Ovary (tissue), 9 donors: ENCODE measurements around the gene GPC3. TPM values are rescaled to one million over a fixed set of nuclear protein-coding genes. Genes with fewer than 3 reads are reported as not detected.

Experiments used
- DNase-seq, 5 donors: peaks; one replicate each; pipeline ENCODE4 v3.0.0-alpha.2; 2019 to 2020
- H3K27ac ChIP-seq, 2 donors: fragments of 200-600 bp; one replicate each; pipeline versions ENCODE4 v1.5.1 to v1.8.0; 2019 to 2022
- H3K27me3 ChIP-seq: fragments of 200-600 bp; one replicate; pipeline ENCODE4 v1.8.0; 2022
- H3K36me3 ChIP-seq: fragments of 200-600 bp; sonication (generic); one replicate; pipeline ENCODE4 v1.5.1; 2019
- H3K4me1 ChIP-seq: one replicate; pipeline ENCODE4 v1.8.1; 2013; ENCODE audit warnings: mild to moderate bottlenecking, moderate library complexity; ENCODE audit not compliant: insufficient read depth
- H3K4me3 ChIP-seq: fragments of 200-600 bp; sonication (generic); one replicate; pipeline ENCODE4 v1.5.1; 2017
- H3K9me3 ChIP-seq, 2 donors: fragments of 200-600 bp in 1 of 2; sonication (generic) in 1 of 2; one replicate each; pipeline versions ENCODE4 v1.5.1 to v1.8.1; 2013 to 2019; ENCODE audit warnings: mild to moderate bottlenecking in 1 of 2, moderate library complexity in 1 of 2
- EP300 ChIP-seq: sonication (generic); formaldehyde crosslinking; IDR thresholded peaks from one replicate; pipeline ENCODE4 v1.6.1; 2017; ENCODE audit warnings: antibody characterized with exemption
- POLR2A ChIP-seq: fragments of 450-650 bp; IDR thresholded peaks from one replicate; pipeline ENCODE4 v1.6.1; 2017; ENCODE audit warnings: antibody characterized with exemption, mild to moderate bottlenecking, moderate library complexity
- WGBS, 3 donors: extraction: QIAGEN DNeasy Blood & Tissue Kit in 1 of 3; methylation state at CpG; one replicate each; pipeline versions ENCODE4 v1.1.5 to v1.1.7; 2013 to 2017; 5-methylcytosine and 5-hydroxymethylcytosine counted together
- intact Hi-C, 4 donors: fragments of 100-400 bp; cut with DNase I; formaldehyde crosslinking; loops; one replicate each; pipeline versions ENCODE4 v1.11.0 to v1.15.1; 2022 to 2023
- polyA plus RNA-seq, 2 donors: library from polyadenylated mRNA; stranded (reverse); fragments of 200-250 nt in 1 of 2; fragments of 350-450 nt in 1 of 2; fragmentation: Illumina TruSeq in 1 of 2; extraction: RNeasy Lipid Tissue Mini Kit (QIAGEN cat#74804) in 1 of 2; gene quantifications; one replicate each; pipeline ENCODE4 v1.2.3, GENCODE V29; 2013 to 2014
- total RNA-seq, 7 donors: library from RNA; depleted of rRNA in 2 of 7; stranded (reverse); fragments of >200 nt in 2 of 7; fragmentation: NEBNext Ultra II Directional in 3 of 7; extraction: Animal tissue kit (Norgen Biotek cat#: 25700) in 3 of 7; gene quantifications; one replicate each; pipeline versions ENCODE4 v1.1.0 to v1.2.4, GENCODE V29; 2016 to 2023
- TF ChIP-seq, protein P1 (sequence below), 3 donors: fragments of 450-650 bp in 2 of 3; fragments of 200-600 bp in 1 of 3; IDR thresholded peaks; one replicate each; pipeline versions ENCODE4 v1.5.1 to v1.8.0; 2016 to 2022; ENCODE audit warnings: antibody characterized with exemption in 3 of 3, mild to moderate bottlenecking in 1 of 3
- donor health status: DM: no; HTN: no; CAD: no; lungs with moderate emphysema.
- donor health status: DM: no; HTN: no; CAD: no.
- donor health status: Bipolar disorder and iron deficiency.
- donor health status: DM: yes; HTN: yes; CAD: no.
- donor health status: DM: no; HTN: no; CAD: no.
- donor health status: DM: yes; HTN: yes; CAD: no.

The GPC3 gene
- total and polyA plus RNA-seq, 9 donors, result 4.5 to 91.8 (median 12.1) TPM

DNA sequence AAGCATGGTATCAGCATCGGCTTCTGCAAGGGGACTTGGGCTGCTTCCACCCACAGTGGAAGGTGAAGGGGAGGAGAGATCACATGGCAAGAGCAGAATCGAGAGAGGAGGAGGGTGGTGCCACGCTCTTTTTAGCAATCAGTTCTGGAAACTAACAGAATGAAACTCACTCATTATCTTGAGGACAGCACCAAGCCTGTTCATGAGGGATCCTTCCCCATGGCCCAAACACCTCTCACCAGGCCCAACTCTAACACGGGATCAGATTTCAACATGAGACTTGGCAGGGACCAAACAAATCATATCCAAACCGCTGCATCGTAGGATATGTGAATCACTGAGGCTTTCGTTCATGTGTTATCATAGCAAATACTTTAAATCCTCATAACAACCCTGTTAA lies 125.5 kb downstream of the GPC3 start:
- no peak overlapping the region for H3K27ac ChIP-seq
- H3K36me3 ChIP-seq, result no peaks in the 10 kb centered on the region
- no peaks in the 10 kb centered on the region for H3K9me3 ChIP-seq
- no peak overlapping the region for H3K4me3 ChIP-seq
- no peaks in the 10 kb centered on the region for H3K4me1 ChIP-seq
- no peaks in the 10 kb centered on the region for H3K27me3 ChIP-seq
- WGBS, 3 donors, result 28 to 50% (median 40%) methylated on average over 7 of the region's 7 CpGs
- TF ChIP-seq EP300 (no peak), POLR2A (no peak)
- TF ChIP-seq, protein P1, sequence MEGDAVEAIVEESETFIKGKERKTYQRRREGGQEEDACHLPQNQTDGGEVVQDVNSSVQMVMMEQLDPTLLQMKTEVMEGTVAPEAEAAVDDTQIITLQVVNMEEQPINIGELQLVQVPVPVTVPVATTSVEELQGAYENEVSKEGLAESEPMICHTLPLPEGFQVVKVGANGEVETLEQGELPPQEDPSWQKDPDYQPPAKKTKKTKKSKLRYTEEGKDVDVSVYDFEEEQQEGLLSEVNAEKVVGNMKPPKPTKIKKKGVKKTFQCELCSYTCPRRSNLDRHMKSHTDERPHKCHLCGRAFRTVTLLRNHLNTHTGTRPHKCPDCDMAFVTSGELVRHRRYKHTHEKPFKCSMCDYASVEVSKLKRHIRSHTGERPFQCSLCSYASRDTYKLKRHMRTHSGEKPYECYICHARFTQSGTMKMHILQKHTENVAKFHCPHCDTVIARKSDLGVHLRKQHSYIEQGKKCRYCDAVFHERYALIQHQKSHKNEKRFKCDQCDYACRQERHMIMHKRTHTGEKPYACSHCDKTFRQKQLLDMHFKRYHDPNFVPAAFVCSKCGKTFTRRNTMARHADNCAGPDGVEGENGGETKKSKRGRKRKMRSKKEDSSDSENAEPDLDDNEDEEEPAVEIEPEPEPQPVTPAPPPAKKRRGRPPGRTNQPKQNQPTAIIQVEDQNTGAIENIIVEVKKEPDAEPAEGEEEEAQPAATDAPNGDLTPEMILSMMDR (IDR thresholded peaks at IDR 0.05), result no peak
- intact Hi-C loops, result no loop called here
- DNase-seq, result peak in 1 of 5 donors; percentile 18

DNA sequence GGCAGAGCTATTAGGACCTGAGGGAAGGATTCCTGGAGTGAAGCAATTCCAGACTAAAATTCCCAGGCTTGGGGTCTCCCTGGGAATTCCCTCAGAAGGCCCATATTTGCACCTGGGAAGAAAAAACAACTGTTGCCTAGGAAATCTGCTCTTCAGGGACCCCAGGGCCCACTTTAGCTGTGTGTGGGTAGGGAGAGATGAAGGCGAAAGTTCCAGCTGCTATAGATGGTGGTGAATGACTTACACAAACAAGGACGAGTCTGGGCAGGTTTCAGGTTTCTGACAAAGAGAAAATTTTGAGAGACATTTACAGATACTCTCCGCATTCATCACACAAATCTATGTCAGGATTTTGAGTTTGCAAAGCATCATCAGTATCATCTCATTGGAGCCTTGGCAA lies 126.1 kb downstream of the GPC3 start:
- intact Hi-C loops, result no loop called here
- H3K27ac ChIP-seq, result no peak overlapping the region
- H3K9me3 ChIP-seq, result no peaks in the 10 kb centered on the region
- TF ChIP-seq POLR2A (no peak), EP300 (no peak)
- TF ChIP-seq, protein P1 (IDR thresholded peaks at IDR 0.05), result no peak
- H3K36me3 ChIP-seq, result no peaks in the 10 kb centered on the region
- no peak for DNase-seq
- 73 to 84% (median 75%) methylated on average over 3 of the region's 3 CpGs for WGBS, 3 donors
- H3K27me3 ChIP-seq, result no peaks in the 10 kb centered on the region
- H3K4me3 ChIP-seq, result no peak overlapping the region
- no peaks in the 10 kb centered on the region for H3K4me1 ChIP-seq

DNA sequence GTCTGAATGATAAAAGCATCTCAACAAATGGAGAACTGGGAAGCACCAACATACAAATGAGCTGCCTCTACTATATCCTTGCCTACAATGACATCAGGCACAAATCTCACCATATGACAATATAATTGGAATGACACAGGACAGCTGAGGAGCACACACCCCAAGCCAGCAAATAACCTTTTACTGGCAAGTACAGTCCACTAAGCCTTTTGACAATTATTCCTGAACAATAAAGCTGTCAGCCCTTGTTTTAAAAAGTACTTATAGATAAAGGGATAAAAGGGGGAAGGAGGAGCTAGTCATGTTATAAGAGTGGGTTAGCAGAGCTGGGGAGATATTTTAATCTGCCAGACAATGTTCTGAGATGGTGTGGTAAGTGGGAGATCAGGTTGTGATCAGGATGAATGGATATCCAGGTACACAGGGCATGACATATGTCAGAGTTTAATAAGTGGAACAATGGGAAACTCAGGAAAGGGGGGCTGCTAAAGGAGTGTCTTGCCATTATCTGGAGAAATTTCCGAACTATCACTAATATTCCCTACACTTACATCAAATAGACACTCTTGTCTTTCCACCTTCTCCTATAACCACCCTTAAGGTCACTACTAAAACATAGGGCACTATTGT lies 127.6 kb downstream of the GPC3 start:
- intact Hi-C loops, result no loop called here
- H3K4me3 ChIP-seq, result no peak overlapping the region
- TF ChIP-seq POLR2A (no peak), EP300 (no peak)
- TF ChIP-seq, protein P1 (IDR thresholded peaks at IDR 0.05), result no peak
- H3K27me3 ChIP-seq, result no peaks in the 10 kb centered on the region
- no peaks in the 10 kb centered on the region for H3K4me1 ChIP-seq
- no peak overlapping the region for H3K27ac ChIP-seq
- WGBS, 3 donors, result 67 to 85% (median 68%) methylated on average over 1 of the region's 1 CpG
- DNase-seq, result no peak
- H3K9me3 ChIP-seq, result no peaks in the 10 kb centered on the region
- no peaks in the 10 kb centered on the region for H3K36me3 ChIP-seq

DNA sequence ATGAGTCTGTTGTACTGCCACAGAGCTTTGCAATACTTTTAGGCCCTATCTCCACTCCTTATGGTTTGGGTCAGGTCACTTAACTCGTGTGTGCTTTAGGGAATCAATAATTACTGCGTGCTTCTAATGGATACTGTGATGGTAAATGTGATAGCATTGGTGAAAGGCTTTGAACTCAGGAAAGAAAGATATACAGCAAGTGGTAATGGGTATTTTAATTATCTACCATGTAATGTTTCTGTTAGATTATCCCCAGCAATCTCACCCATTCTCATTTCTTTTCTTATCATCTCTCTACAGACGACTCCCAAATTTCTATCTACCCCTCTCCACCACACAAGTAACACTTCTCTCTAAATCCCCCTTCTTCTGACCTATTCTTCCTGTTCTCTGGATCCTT lies 128.6 kb downstream of the GPC3 start:
- Histone ChIP-seq H3K9me3 (no peaks in the 10 kb centered on the region), H3K4me3 (no peak overlapping the region), H3K27me3 (no peaks in the 10 kb centered on the region), H3K27ac (no peak overlapping the region), H3K36me3 (no peaks in the 10 kb centered on the region), H3K4me1 (no peaks in the 10 kb centered on the region)
- 50 to 56% (median 56%) methylated on average over 3 of the region's 3 CpGs for WGBS, 3 donors
- DNase-seq, result no peak
- TF ChIP-seq EP300 (no peak), POLR2A (no peak)
- TF ChIP-seq, protein P1 (IDR thresholded peaks at IDR 0.05), result no peak
- intact Hi-C loops, result no loop called here
